ENCODE measurements around the gene KCNN2. TPM values are rescaled to one million over a fixed set of nuclear protein-coding genes. Genes with fewer than 3 reads are reported as not detected.
A peak's percentile ranks its signal among the peaks of the same experiment; 100 is the strongest.

The KCNN2 gene
- total RNA-seq, 1 donor from 2014 or later, result 2.1 TPM

DNA sequence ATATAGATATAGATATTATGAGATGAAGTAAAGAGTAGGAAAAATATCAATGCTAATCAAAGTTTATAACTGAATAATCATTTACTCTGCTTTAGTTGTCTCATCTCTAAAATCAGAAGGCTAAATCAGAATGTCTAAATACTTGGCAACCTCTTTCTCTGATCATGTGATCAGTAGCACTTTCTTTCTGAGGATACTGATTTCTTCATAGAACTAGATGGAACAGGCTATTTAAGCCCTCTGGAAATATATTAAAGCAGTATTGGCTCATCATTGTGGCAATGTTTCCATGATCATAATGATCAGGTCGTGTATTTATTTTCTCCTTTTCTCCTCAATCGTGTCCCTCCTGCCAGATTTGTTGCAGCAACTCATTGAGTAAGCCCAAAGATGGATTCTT lies 109.7 kb downstream of the KCNN2 start:
- no peak overlapping the region for H3K4me3 ChIP-seq
- H3K9me3 ChIP-seq, result no peaks in the 10 kb centered on the region
- intact Hi-C loops (cut with DNase I), result no loop called here
- TF ChIP-seq, protein P1, sequence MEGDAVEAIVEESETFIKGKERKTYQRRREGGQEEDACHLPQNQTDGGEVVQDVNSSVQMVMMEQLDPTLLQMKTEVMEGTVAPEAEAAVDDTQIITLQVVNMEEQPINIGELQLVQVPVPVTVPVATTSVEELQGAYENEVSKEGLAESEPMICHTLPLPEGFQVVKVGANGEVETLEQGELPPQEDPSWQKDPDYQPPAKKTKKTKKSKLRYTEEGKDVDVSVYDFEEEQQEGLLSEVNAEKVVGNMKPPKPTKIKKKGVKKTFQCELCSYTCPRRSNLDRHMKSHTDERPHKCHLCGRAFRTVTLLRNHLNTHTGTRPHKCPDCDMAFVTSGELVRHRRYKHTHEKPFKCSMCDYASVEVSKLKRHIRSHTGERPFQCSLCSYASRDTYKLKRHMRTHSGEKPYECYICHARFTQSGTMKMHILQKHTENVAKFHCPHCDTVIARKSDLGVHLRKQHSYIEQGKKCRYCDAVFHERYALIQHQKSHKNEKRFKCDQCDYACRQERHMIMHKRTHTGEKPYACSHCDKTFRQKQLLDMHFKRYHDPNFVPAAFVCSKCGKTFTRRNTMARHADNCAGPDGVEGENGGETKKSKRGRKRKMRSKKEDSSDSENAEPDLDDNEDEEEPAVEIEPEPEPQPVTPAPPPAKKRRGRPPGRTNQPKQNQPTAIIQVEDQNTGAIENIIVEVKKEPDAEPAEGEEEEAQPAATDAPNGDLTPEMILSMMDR (IDR thresholded peaks at IDR 0.05), result no peak
- H3K27ac ChIP-seq, result no peak overlapping the region
- no peak for DNase-seq
- no peaks in the 10 kb centered on the region for H3K36me3 ChIP-seq
- H3K4me1 ChIP-seq, result no peaks in the 10 kb centered on the region
- H3K27me3 ChIP-seq, result no peaks in the 10 kb centered on the region
- ATAC-seq, result no peak

DNA sequence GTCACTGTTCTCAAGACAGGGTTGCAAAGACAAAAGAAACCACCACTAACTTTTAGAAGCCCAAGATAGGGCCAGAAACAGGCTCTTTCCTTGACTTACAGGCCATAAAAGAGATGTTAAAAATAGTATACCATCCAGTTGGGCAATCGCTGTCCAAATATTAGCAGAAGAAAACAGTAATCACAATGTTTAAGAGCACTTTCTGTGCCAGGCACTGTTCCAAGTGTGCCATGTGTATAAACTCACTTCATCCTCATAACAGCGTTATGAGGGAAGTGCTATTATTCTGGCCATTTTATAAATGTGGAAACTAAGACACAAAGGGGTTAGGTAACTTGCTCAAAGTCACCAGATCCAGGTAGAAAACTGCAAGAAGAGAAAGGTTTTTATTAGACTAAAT lies 111.7 kb downstream of the KCNN2 start:
- no peak for DNase-seq
- peak; percentile 83 for ATAC-seq
- Histone ChIP-seq H3K4me1 (no peaks in the 10 kb centered on the region), H3K36me3 (no peaks in the 10 kb centered on the region), H3K27me3 (no peaks in the 10 kb centered on the region), H3K9me3 (no peaks in the 10 kb centered on the region), H3K4me3 (no peak overlapping the region), H3K27ac (no peak overlapping the region)
- TF ChIP-seq, protein P1 (IDR thresholded peaks at IDR 0.05), result no peak
- intact Hi-C loops (cut with DNase I), result no loop called here

DNA sequence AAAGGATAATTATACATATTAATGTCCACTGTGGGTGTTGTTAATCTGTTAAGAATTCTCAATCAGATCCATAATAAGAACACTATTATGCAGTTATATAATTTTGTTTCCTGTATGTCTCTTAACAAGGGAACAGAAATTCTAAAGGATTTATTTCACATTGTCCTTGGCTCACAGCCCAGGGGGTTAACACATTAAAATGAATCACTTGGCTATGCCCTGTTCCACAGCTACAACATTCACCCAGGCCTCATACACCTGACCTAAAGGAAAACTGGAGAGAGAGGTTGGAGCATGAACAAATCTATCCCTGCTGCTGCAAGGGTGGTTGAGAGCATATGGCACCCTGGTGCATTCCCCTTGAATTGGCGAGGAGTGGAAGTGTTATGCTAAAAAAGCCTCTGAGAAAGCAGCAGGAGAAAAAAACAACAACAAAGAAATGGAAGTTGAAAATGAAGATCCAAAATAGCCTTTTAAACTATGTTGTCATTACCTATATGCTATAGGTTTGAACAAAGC lies 116.0 kb downstream of the KCNN2 start:
- H3K4me1 ChIP-seq, result no peaks in the 10 kb centered on the region
- TF ChIP-seq, protein P1 (IDR thresholded peaks at IDR 0.05), result no peak
- H3K27ac ChIP-seq, result no peak overlapping the region
- H3K9me3 ChIP-seq, result peaks cover 3% of the 10 kb centered on the region
- no peak overlapping the region for H3K4me3 ChIP-seq
- intact Hi-C loops (cut with DNase I), result no loop called here
- no peaks in the 10 kb centered on the region for H3K27me3 ChIP-seq
- H3K36me3 ChIP-seq, result no peaks in the 10 kb centered on the region
- ATAC-seq (no peak), DNase-seq (no peak)

DNA sequence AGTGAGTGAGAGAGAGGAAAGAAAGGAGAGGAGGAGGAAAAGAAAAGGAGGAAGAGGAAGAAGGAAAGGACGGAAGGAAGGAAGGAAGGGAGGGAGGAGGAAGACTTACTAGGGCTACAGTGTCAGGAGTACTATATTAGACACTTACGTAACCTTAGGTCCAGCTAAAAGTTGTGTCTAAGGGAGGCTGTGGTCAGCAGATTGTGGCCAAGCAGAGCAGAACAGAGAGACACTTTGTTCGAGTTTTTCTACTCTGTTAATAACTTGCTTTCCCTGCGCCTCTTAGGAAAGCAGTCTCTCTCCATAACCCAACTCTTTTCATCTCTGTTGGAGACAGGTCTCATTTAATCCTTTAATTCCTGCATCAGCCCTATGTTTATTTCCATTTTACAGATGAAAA lies 138.9 kb downstream of the KCNN2 start:
- Histone ChIP-seq H3K36me3 (no peaks in the 10 kb centered on the region), H3K27ac (no peak overlapping the region), H3K4me1 (no peaks in the 10 kb centered on the region), H3K4me3 (no peak overlapping the region), H3K9me3 (no peaks in the 10 kb centered on the region), H3K27me3 (no peaks in the 10 kb centered on the region)
- ATAC-seq (no peak), DNase-seq (no peak)
- TF ChIP-seq, protein P1 (IDR thresholded peaks at IDR 0.05), result no peak
- intact Hi-C loops (cut with DNase I), result no loop called here

DNA sequence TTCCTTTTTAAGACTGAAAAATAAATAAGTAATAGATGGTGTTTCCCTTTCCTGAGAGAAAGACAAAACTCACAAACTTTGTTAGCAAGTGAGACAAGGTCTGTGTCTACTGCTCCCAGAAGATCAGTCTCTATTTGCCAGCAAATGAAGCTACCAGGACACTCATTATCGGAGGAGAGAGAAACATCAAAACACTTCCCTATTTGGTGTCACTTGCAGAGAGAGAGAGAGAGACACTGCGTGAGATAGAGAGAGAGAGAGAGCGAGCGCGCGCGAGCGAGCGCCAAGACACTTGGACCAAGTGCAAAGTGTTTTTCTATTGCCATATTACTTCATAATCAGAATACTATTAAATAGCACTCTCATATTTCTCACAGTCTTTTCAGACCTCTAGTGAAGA lies 142.7 kb downstream of the KCNN2 start:
- intact Hi-C loops (cut with DNase I), result no loop called here
- H3K36me3 ChIP-seq, result no peaks in the 10 kb centered on the region
- no peak overlapping the region for H3K27ac ChIP-seq
- no peaks in the 10 kb centered on the region for H3K27me3 ChIP-seq
- no peak for ATAC-seq
- no peak for DNase-seq
- TF ChIP-seq, protein P1 (IDR thresholded peaks at IDR 0.05), result no peak
- H3K9me3 ChIP-seq, result no peaks in the 10 kb centered on the region
- no peaks in the 10 kb centered on the region for H3K4me1 ChIP-seq
- H3K4me3 ChIP-seq, result no peak overlapping the region

DNA sequence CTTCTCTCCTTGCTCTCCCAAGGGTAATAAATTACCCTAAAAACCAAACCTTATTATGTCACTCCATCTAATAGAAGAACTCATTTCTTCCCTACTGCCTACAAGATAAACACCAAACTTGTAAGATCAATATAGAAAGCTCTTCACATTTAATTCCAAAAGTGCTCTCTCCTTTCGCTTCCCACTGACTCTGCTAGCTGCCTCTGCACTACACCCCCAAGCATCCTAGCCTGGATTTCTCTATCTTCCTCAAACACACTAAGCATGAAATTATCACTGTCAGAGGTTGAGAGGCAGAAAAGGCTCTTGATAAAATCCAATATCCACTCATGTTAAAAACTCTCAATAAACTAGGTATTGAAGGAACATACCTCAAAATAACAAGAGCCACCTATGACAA lies 162.4 kb downstream of the KCNN2 start:
- H3K4me1 ChIP-seq, result no peaks in the 10 kb centered on the region
- DNase-seq, result no peak

More for the DNA sequence above, 162.4 kb downstream of the KCNN2 start:
- no peak for ATAC-seq
- no peaks in the 10 kb centered on the region for H3K9me3 ChIP-seq
- no peak overlapping the region for H3K27ac ChIP-seq
- H3K27me3 ChIP-seq, result no peaks in the 10 kb centered on the region
- TF ChIP-seq, protein P1 (IDR thresholded peaks at IDR 0.05), result no peak
- intact Hi-C loops (cut with DNase I), result no loop called here
- no peaks in the 10 kb centered on the region for H3K36me3 ChIP-seq
- H3K4me3 ChIP-seq, result no peak overlapping the region
